HepG2 (cell line): ENCODE results near the gene ORC1. TPM values are rescaled to one million over a fixed set of nuclear protein-coding genes. Genes with fewer than 3 reads are reported as not detected.

ENCODE experiments used
- ATAC-seq: fragments of 200-7000 bp; cut with Tn5 transposase; 3 replicates; pipeline ENCODE4 v1.9.1; 2020; ENCODE audit warnings: mild to moderate bottlenecking, moderate library complexity
- BruUV-seq: library from RNA; stranded (reverse); fragments of 400-500 nt; replicated peaks from 2 replicates; lab custom pipeline; 2021; lab: Mats Ljungman, UMichigan
- CTCF ChIA-PET: fragments of 300-600 bp; formaldehyde crosslinking; extraction: SDS; loops from one replicate; lab custom pipeline; 2021; ENCODE audit warnings: low total read pairs, inconsistent platforms, low intra/inter-chr PET ratio; lab: Yijun Ruan, JAX
- POLR2A ChIA-PET: fragments of 350-600 bp; sonication (Branson Sonifier 250); formaldehyde crosslinking; loops from one replicate; lab custom pipeline; 2020; ENCODE audit warnings: antibody characterized with exemption, inconsistent platforms; lab: Yijun Ruan, JAX
- DNase-seq: peaks from one replicate; pipeline ENCODE4 v3.0.0-alpha.2; 2015; ENCODE audit warnings: low spot score
- FAIRE-seq: peaks from 3 replicates; lab custom pipeline; 2011; peaks lifted over from hg19 to GRCh38; lab: Jason Lieb, UNC
- H2AFZ ChIP-seq: one replicate; pipeline ENCODE4 v1.6.1; 2011; ENCODE audit warnings: low read length, inconsistent platforms
- H3K27ac ChIP-seq: fragments of 300-600 bp; 3 replicates; pipeline ENCODE4 v1.8.0; 2011; ENCODE audit warnings: mixed run types, mild to moderate bottlenecking, mixed read lengths, low read length, inconsistent platforms; ENCODE audit not compliant: insufficient read depth; ENCODE audit errors: extremely low read length
- H3K27me3 ChIP-seq, 2 experiments: fragments of 200-600 bp in 1 of 2; 2 replicates in 1 of 2; 3 replicates in 1 of 2; pipeline versions ENCODE4 v1.6.0 to v1.8.0; 2011; ENCODE audit warnings: low read length in 2 of 2, mild to moderate bottlenecking in 2 of 2, moderate library complexity in 2 of 2, inconsistent platforms in 1 of 2; ENCODE audit not compliant: insufficient read depth in 2 of 2, control insufficient read depth in 1 of 2
- H3K36me3 ChIP-seq, 2 experiments: fragments of 200-600 bp in 1 of 2; replicated peaks in 1 of 2; 2 replicates in 1 of 2; 3 replicates in 1 of 2; pipeline versions ENCODE4 v1.5.1 to v1.8.0; 2011; ENCODE audit warnings: low read length in 2 of 2, inconsistent platforms in 1 of 2; ENCODE audit not compliant: insufficient read depth in 2 of 2, control insufficient read depth in 1 of 2
- H3K4me1 ChIP-seq: 2 replicates; pipeline ENCODE4 v1.5.1; 2012; ENCODE audit warnings: low read length, inconsistent platforms; ENCODE audit not compliant: insufficient read depth
- H3K4me2 ChIP-seq: 2 replicates; pipeline ENCODE4 v1.6.0; 2011; ENCODE audit warnings: low read depth, low read length, inconsistent platforms
- H3K4me3 ChIP-seq, 3 experiments: fragments of 200-600 bp in 1 of 3; sonication (generic), shearing (Covaris generic) in 1 of 3; replicated peaks in 1 of 3; 2 replicates each; pipeline ENCODE4 v1.5.1; 2011 to 2016; ENCODE audit warnings: low read length in 3 of 3, inconsistent platforms in 2 of 3, low read depth in 2 of 3, mild to moderate bottlenecking in 2 of 3, control low read depth in 1 of 3, mixed read lengths in 1 of 3; ENCODE audit not compliant: insufficient read depth in 1 of 3
- H3K79me2 ChIP-seq: one replicate; pipeline ENCODE4 v1.6.1; 2011; ENCODE audit warnings: low read length, inconsistent platforms; ENCODE audit not compliant: insufficient read depth
- H3K9ac ChIP-seq: 2 replicates; pipeline ENCODE4 v1.6.0; 2011; ENCODE audit warnings: mild to moderate bottlenecking, low read depth, low read length, inconsistent platforms; ENCODE audit not compliant: insufficient read depth
- H3K9me3 ChIP-seq: 2 replicates; pipeline ENCODE4 v1.5.1; 2012; ENCODE audit warnings: mild to moderate bottlenecking, low read length
- H4K20me1 ChIP-seq: 2 replicates; pipeline ENCODE4 v1.6.0; 2011; ENCODE audit warnings: inconsistent platforms, mild to moderate bottlenecking, low read length, moderate library complexity; ENCODE audit not compliant: insufficient read depth
- CREB1 ChIP-seq, 2 experiments: fragments of 450-650 bp in 1 of 2; IDR thresholded peaks; 2 replicates each; pipeline ENCODE4 v1.6.1; 2016 to 2017; ENCODE audit warnings: control low read depth in 1 of 2, mild to moderate bottlenecking in 1 of 2, missing compliant biosample characterization in 1 of 2, missing genetic modification characterization in 1 of 2
- PAF1 ChIP-seq: IDR thresholded peaks from 2 replicates; pipeline ENCODE4 v1.6.1; 2016; ENCODE audit warnings: missing genetic modification reagents, missing compliant biosample characterization
- POLR2A ChIP-seq, 2 experiments: IDR thresholded peaks; 2 replicates each; pipeline ENCODE4 v1.6.1; 2011; ENCODE audit warnings: low read depth in 2 of 2, low read length in 2 of 2, mild to moderate bottlenecking in 1 of 2, moderate library complexity in 1 of 2; ENCODE audit not compliant: insufficient read depth in 1 of 2
- RCOR2 ChIP-seq: IDR thresholded peaks from 2 replicates; pipeline ENCODE4 v1.6.1; 2016; ENCODE audit warnings: missing biosample characterization, missing genetic modification reagents
- ZFP82 ChIP-seq: sonication (generic); formaldehyde crosslinking; IDR thresholded peaks from 2 replicates; pipeline ENCODE4 v1.5.1; 2020; ENCODE audit warnings: mild to moderate bottlenecking, missing genetic modification reagents, borderline replicate concordance
- ZNF562 ChIP-seq: sonication (generic); formaldehyde crosslinking; IDR thresholded peaks from 2 replicates; pipeline ENCODE4 v1.8.0; 2022; ENCODE audit warnings: missing genetic modification reagents, borderline replicate concordance
- ZNF777 ChIP-seq: sonication (generic); formaldehyde crosslinking; IDR thresholded peaks from 2 replicates; pipeline ENCODE4 v1.4.0; 2020; ENCODE audit warnings: missing genetic modification reagents
- WGBS: methylation state at CpG from one replicate; pipeline ENCODE4 v1.1.6; 2017; ENCODE audit warnings: low lambda C conversion rate; 5-methylcytosine and 5-hydroxymethylcytosine counted together
- in situ Hi-C: cut with HindIII; loops from 2 replicates; pipeline ENCODE4 v1.10.0; 2017; ENCODE audit warnings: low pct_unique_long_range_greater_than_20kb; ENCODE audit not compliant: extremely low pct_ligation_motif_present
- intact Hi-C: fragments of 100-400 bp; cut with micrococcal nuclease; formaldehyde crosslinking; loops from one replicate; pipeline ENCODE4 v1.10.0; 2022; ENCODE audit not compliant: unreplicated experiment
- polyA plus RNA-seq, 8 experiments: library from polyadenylated mRNA; depleted of rRNA in 3 of 8; stranded (reverse) in 7 of 8; unstranded in 1 of 8; fragments of >200 nt; fragmentation: Illumina TruSeq in 4 of 8; extraction: Trizol in 4 of 8; gene quantifications; 2 replicates each; pipeline versions ENCODE4 v1.2.1 to v1.2.3, GENCODE V29; 2011 to 2016; ENCODE audit warnings: low read depth in 4 of 8, missing spikeins in 1 of 8, mixed read lengths in 1 of 8; ENCODE audit not compliant: insufficient read depth in 1 of 8
- total RNA-seq, 5 experiments: library from RNA; depleted of rRNA; stranded (reverse); fragments of >200 nt; fragmentation: Illumina TruSeq; extraction: Trizol; gene quantifications; 2 replicates each; pipeline ENCODE4 v1.2.3, GENCODE V29; 2016; ENCODE audit warnings: low read depth in 1 of 5
- TF ChIP-seq, protein P1 (sequence below): IDR thresholded peaks from 2 replicates; pipeline ENCODE4 v1.6.1; 2012; ENCODE audit warnings: low read depth, low read length, improper control_type of control experiment

ORC1 gene
- total and polyA plus RNA-seq, 2 of the 13 experiments (the other 11 are each of a cell fraction or from before 2014, with no cell fraction given) = 7.0 to 23.5 TPM

DNA sequence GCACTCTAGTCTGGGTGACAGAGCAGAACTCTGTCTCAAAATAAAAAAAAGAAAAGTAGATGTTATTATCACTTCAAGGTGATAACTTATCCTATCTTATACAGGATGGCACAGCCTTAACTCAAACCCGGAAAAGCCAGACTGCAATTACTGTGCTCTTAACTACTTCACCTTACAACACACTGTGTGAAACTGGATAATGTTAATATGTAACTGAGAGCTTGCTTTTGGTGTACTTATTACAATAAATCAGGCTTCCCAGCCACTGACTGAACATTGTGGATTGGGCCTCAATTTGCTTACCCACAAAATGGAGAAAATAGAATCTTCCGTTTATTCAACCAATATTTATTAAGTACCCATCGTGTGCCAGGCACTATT lies 1.4 kb downstream of the ORC1 start:
- DNase-seq (peak; percentile 41), ATAC-seq (peak; percentile 22), FAIRE-seq (no peak)
- in situ Hi-C loops (no loop called here), intact Hi-C loops (loop anchor here (10.0 kb wide), 1 partner anchor 282 kb away; no protein-coding TSS in a partner anchor)
- TF ChIP-seq ZFP82 (CRISPR knock-in tag) (no peak), PAF1 (CRISPR knock-in tag) (no peak), ZNF777 (no peak), CREB1 (IDR thresholded peaks at IDR 0.05) (no peak), CREB1 (CRISPR knock-in tag; IDR thresholded peaks at IDR 0.05) (0 out of 2 replicates have a peak, but pooled peaks have one; percentile 15), POLR2A (IDR thresholded peaks at IDR 0.05; ENCODE audit: insufficient read depth in 1 of 2, low read depth in 2 of 2, low read length in 2 of 2) (no peak), RCOR2 (CRISPR knock-in tag) (no peak), ZNF562 (no peak)
- TF ChIP-seq, protein P1, sequence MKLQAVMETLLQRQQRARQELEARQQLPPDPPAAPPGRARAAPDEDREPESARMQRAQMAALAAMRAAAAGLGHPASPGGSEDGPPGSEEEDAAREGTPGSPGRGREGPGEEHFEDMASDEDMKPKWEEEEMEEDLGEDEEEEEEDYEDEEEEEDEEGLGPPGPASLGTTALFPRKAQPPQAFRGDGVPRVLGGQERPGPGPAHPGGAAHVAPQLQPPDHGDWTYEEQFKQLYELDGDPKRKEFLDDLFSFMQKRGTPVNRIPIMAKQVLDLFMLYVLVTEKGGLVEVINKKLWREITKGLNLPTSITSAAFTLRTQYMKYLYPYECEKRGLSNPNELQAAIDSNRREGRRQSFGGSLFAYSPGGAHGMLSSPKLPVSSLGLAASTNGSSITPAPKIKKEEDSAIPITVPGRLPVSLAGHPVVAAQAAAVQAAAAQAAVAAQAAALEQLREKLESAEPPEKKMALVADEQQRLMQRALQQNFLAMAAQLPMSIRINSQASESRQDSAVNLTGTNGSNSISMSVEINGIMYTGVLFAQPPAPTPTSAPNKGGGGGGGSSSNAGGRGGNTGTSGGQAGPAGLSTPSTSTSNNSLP = 0 out of 2 replicates have a peak, but pooled peaks have one; percentile 39
- H2AFZ ChIP-seq = no peak overlapping the region
- no peaks in the 10 kb centered on the region for H4K20me1 ChIP-seq
- H3K9me3 ChIP-seq = no peaks in the 10 kb centered on the region
- peak overlapping the region; percentile 99 for H3K9ac ChIP-seq
- CTCF ChIA-PET = no interaction called here
- H3K27ac ChIP-seq = peak overlapping the region; percentile 97
- peaks cover 34% of the 10 kb centered on the region for H3K4me1 ChIP-seq
- peaks cover 44% of the 10 kb centered on the region for H3K79me2 ChIP-seq
- peak overlapping the region; percentile 76 to 96 (median 87); a peak in 5 of 6 replicates for H3K4me3 ChIP-seq
- H3K27me3 ChIP-seq = peaks cover 0 to 4% of the 10 kb centered on the region in 2 experiments; a peak in 1 of 5 replicates
- peak overlapping the region; percentile 80 for H3K4me2 ChIP-seq
- POLR2A ChIA-PET = interaction anchor here (1.4 kb wide), 1 partner anchor 348 kb away, joined by 3 read pairs; the partner anchor contains the start of gene TXNDC12
- WGBS = 9% methylated on average over 3 of the region's 3 CpGs
- no TSS peak for BruUV-seq
- peaks cover 0 to 39% of the 10 kb centered on the region in 2 experiments; a peak in 4 of 5 replicates for H3K36me3 ChIP-seq
